Amygdala (tissue), 56 donors: ENCODE data around the gene SH3RF3.
A peak's percentile ranks its signal among the peaks of the same experiment; 100 is the strongest.

Source experiments
- DNase-seq, 56 donors: peaks; one replicate each; lab custom pipeline; 2025; lab: John Stamatoyannopoulos, UW

Gene SH3RF3

GRCh38 chr2:109537565-109538222 is 408.7 kb downstream of the SH3RF3 start:
- DNase-seq = no peak

- no peak for DNase-seq
Measured at GRCh38 chr2:109538546-109538945, 409.5 kb downstream of the SH3RF3 start.

- DNase-seq = no peak
Measured at GRCh38 chr2:109542384-109542783, 413.4 kb downstream of the SH3RF3 start.

- peak in 50 of 56 donors; percentile 2 to 84 (median 31) for DNase-seq
Measured at GRCh38 chr2:109545828-109546713, 417.1 kb downstream of the SH3RF3 start.

- no peak for DNase-seq
Measured at GRCh38 chr2:109547280-109547679, 418.3 kb downstream of the SH3RF3 start.

GRCh38 chr2:109549016-109549590 is 420.1 kb downstream of the SH3RF3 start:
- no peak for DNase-seq
